Esophagus squamous epithelium (tissue), 4 donors: Measurements from ENCODE around the gene HMOX1.

Experiments used
- POLR2A ChIP-seq, 4 donors: fragments of 450-650 bp; IDR thresholded peaks; one replicate each; pipeline ENCODE4 v1.6.1; 2017; ENCODE audit warnings: antibody characterized with exemption in 4 of 4, mild to moderate bottlenecking in 4 of 4, moderate library complexity in 3 of 4
- TF ChIP-seq, protein P1 (sequence below), 6 experiments: fragments of 450-650 bp in 4 of 6; fragments of 200-600 bp in 2 of 6; sonication (generic) in 2 of 6; IDR thresholded peaks; one replicate each; pipeline ENCODE4 v1.5.1; 2016 to 2019; ENCODE audit warnings: antibody characterized with exemption in 6 of 6, mild to moderate bottlenecking in 4 of 6, moderate library complexity in 4 of 6

DNA sequence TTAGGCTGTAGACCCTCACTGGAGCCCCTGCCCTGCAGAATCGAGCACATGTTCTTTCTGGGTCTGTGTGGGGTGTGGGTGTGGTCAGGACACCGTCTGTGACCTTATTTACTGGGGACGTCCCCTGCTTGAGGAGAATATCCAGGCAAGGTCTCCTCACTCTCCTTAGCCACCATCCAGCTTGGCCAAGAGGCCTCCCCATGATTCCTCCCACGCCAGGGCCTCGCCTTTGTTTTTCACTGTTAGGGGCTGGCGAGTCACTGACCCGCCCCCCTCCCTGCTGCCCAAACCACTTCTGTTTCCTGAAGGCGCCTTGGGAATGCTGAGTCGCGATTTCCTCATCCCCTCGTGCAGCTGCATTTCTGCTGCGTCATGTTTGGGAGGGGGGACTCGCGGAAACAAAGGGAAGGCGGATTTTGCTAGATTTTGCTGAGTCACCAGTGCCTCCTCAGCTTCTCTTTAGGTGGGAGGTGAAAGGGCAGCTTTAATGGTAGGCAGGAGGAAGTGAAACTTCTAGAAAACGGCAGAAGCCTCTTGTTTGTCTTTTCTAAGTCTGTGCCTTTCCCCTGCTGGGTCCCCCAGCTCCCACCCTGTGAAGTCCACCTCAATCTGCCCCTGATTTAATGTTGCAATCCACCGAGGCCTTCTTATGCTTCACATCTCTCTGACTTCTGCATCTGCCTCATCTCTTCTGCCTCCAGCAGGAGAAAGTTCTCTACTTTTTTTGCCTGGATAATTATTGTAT is 4.0 kb upstream of the HMOX1 start:
- TF ChIP-seq, protein P1, sequence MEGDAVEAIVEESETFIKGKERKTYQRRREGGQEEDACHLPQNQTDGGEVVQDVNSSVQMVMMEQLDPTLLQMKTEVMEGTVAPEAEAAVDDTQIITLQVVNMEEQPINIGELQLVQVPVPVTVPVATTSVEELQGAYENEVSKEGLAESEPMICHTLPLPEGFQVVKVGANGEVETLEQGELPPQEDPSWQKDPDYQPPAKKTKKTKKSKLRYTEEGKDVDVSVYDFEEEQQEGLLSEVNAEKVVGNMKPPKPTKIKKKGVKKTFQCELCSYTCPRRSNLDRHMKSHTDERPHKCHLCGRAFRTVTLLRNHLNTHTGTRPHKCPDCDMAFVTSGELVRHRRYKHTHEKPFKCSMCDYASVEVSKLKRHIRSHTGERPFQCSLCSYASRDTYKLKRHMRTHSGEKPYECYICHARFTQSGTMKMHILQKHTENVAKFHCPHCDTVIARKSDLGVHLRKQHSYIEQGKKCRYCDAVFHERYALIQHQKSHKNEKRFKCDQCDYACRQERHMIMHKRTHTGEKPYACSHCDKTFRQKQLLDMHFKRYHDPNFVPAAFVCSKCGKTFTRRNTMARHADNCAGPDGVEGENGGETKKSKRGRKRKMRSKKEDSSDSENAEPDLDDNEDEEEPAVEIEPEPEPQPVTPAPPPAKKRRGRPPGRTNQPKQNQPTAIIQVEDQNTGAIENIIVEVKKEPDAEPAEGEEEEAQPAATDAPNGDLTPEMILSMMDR (IDR thresholded peaks at IDR 0.05) = no peak
- TF ChIP-seq POLR2A (IDR thresholded peaks at IDR 0.05) = no peak
